ENCODE results near the gene SLC23A1.

SLC23A1 gene

DNA sequence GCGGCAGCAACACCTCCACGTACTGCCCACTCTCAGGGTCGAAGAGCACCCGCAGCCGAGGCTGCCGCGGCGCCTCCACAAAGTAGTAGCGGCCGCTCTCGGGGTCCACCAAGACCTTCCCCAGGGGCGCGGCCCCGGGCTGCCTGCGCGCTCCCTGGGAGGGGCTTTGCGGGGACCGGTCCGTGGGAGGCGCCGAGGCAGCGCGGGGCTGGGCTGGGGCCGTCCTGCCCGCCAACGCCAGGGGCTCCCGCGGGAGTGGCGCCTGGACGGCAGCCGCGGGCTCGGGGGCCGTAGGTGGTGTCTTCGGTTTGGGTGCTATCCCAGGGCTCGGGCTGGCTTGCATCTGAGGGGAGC is 9.2 kb upstream of the SLC23A1 start:
- Histone ChIP-seq H3K36me3 (ENCODE audit: control insufficient read depth in 2 of 2, insufficient read depth in 1 of 2, low read length in 2 of 2) (no peaks in the 10 kb centered on the region), H3K27ac (ENCODE audit: extremely low read depth, low read depth, low read length) (peak overlapping the region; percentile 62; the same call in 1 of the 2 replicates), H3K4me3 (ENCODE audit: low read depth, low read length) (peak overlapping the region; percentile 17), H3K4me1 (ENCODE audit: control insufficient read depth, insufficient read depth, low read length) (no peaks in the 10 kb centered on the region), H3K9me3 (ENCODE audit: control insufficient read depth, insufficient read depth, low read depth, low read length) (no peaks in the 10 kb centered on the region)
- ChIA-PET CTCF (interaction anchor here (0.6 to 2.5 kb wide), 5 partner anchors 9 to 1046 kb away, joined by 3 to 18 read pairs (median 4); partner anchors contain the start of gene SPATA24), POLR2A (interaction anchor here (0.7 kb wide), 1 partner anchor 11 kb away, joined by 3 read pairs; the partner anchor contains the start of gene SPATA24)
- no peak for TF ChIP-seq ZNF677 (tag by site-specific recombination; IDR thresholded peaks at IDR 0.05)
- no peak for TF ChIP-seq SP7 (tag by site-specific recombination; IDR thresholded peaks at IDR 0.05)
- no peak for TF ChIP-seq REPIN1 (tag by site-specific recombination; IDR thresholded peaks at IDR 0.05; ENCODE audit: low read depth)
- TF ChIP-seq SCRT1 (tag by site-specific recombination; IDR thresholded peaks at IDR 0.05; ENCODE audit: borderline replicate concordance) = no peak
- TF ChIP-seq ZNF610 (tag by site-specific recombination; IDR thresholded peaks at IDR 0.05; ENCODE audit: borderline replicate concordance) = no peak
- TF ChIP-seq ZNF335 (tag by site-specific recombination; conservative IDR thresholded peaks at IDR 0.05) = no peak
- TF ChIP-seq ZNF223 (tag by site-specific recombination; IDR thresholded peaks at IDR 0.05) = no peak
- no peak for TF ChIP-seq ZNF600 (tag by site-specific recombination; IDR thresholded peaks at IDR 0.05)
- TF ChIP-seq, protein P1, sequence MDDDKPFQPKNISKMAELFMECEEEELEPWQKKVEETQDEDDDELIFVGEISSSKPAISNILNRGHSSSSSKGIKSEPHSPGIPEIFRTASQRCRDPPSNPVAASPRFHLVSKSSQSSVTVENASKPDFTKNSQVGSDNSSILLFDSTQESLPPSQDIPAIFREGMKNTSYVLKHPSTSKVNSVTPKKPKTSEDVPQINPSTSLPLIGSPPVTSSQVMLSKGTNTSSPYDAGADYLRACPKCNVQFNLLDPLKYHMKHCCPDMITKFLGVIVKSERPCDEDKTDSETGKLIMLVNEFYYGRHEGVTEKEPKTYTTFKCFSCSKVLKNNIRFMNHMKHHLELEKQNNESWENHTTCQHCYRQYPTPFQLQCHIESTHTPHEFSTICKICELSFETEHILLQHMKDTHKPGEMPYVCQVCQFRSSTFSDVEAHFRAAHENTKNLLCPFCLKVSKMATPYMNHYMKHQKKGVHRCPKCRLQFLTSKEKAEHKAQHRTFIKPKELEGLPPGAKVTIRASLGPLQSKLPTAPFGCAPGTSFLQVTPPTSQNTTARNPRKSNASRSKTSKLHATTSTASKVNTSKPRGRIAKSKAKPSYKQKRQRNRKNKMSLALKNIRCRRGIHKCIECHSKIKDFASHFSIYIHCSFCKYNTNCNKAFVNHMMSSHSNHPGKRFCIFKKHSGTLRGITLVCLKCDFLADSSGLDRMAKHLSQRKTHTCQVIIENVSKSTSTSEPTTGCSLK (tag by site-specific recombination; IDR thresholded peaks at IDR 0.05) = no peak

DNA sequence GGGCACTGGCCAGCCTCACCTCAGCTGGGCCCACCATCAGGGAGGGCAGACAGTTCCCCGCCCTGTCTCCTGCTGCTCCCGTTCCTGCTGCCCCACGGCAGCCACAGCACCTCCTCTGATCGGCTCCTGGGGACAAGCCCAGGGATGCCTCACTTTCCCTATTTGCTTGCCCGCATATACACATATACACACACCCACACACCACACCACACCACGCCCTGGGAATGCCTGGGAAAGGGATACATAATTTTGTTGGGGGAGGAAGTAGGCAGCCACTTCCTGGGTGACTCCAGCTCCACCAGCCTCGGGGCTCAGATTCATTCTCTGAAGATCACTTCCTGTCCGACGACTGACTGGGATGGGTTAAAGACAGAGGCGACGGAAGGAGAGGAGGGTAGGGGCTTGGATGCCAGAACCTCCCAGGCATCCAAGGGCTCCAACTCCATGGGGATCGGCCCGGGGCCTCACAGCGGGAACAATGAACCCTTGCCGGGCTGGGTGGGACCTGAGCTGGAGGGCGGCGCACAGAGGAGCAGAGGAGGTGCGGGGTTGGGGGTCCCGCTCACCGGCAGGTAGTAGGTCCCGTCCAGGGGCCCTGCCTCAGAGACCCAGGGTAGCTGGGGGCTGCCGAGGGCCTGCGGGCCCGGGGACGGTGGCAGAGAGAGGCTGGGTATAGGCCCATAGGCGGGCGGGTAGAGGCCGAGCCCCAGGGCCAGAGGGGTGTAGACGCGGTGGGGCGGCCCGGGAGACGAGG is 8.7 kb upstream of the SLC23A1 start:
- no peaks in the 10 kb centered on the region for H3K4me1 ChIP-seq (ENCODE audit: control insufficient read depth, insufficient read depth, low read length)
- H3K9me3 ChIP-seq (ENCODE audit: control insufficient read depth, insufficient read depth, low read depth, low read length) = no peaks in the 10 kb centered on the region
- H3K27ac ChIP-seq (ENCODE audit: extremely low read depth, low read depth, low read length) = no peak overlapping the region; the same call in 1 of the 2 replicates
- no peak overlapping the region for H3K4me3 ChIP-seq (ENCODE audit: low read depth, low read length)
- POLR2A ChIA-PET = interaction anchor here (0.7 to 1.4 kb wide), 2 partner anchors 28 to 50 kb away, joined by 3 to 5 read pairs; partner anchors contain the start of gene PAIP2
- no peaks in the 10 kb centered on the region for H3K36me3 ChIP-seq (ENCODE audit: control insufficient read depth in 2 of 2, insufficient read depth in 1 of 2, low read length in 2 of 2)
- CTCF ChIA-PET = interaction anchor here (0.6 to 2.5 kb wide), 6 partner anchors 10 to 85 kb away, joined by 3 to 18 read pairs (median 3); no protein-coding TSS in a partner anchor
- TF ChIP-seq ZNF202 (tag by site-specific recombination; IDR thresholded peaks at IDR 0.05; ENCODE audit: borderline replicate concordance) = no peak
- no peak for TF ChIP-seq ZNF335 (tag by site-specific recombination; conservative IDR thresholded peaks at IDR 0.05)
- TF ChIP-seq ZSCAN23 (tag by site-specific recombination; IDR thresholded peaks at IDR 0.05) = no peak
- no peak for TF ChIP-seq REPIN1 (tag by site-specific recombination; IDR thresholded peaks at IDR 0.05; ENCODE audit: low read depth)
- TF ChIP-seq, protein P2, sequence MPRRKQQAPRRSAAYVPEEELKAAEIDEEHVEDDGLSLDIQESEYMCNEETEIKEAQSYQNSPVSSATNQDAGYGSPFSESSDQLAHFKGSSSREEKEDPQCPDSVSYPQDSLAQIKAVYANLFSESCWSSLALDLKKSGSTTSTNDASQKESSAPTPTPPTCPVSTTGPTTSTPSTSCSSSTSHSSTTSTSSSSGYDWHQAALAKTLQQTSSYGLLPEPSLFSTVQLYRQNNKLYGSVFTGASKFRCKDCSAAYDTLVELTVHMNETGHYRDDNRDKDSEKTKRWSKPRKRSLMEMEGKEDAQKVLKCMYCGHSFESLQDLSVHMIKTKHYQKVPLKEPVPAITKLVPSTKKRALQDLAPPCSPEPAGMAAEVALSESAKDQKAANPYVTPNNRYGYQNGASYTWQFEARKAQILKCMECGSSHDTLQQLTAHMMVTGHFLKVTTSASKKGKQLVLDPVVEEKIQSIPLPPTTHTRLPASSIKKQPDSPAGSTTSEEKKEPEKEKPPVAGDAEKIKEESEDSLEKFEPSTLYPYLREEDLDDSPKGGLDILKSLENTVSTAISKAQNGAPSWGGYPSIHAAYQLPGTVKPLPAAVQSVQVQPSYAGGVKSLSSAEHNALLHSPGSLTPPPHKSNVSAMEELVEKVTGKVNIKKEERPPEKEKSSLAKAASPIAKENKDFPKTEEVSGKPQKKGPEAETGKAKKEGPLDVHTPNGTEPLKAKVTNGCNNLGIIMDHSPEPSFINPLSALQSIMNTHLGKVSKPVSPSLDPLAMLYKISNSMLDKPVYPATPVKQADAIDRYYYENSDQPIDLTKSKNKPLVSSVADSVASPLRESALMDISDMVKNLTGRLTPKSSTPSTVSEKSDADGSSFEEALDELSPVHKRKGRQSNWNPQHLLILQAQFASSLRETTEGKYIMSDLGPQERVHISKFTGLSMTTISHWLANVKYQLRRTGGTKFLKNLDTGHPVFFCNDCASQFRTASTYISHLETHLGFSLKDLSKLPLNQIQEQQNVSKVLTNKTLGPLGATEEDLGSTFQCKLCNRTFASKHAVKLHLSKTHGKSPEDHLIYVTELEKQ (tag by site-specific recombination; IDR thresholded peaks at IDR 0.05; ENCODE audit: borderline replicate concordance) = no peak
- peak; percentile 56; the same call in 1 of the 2 replicates for TF ChIP-seq EGR2 (tag by site-specific recombination; IDR thresholded peaks at IDR 0.05; ENCODE audit: low read depth)
- TF ChIP-seq ZNF24 (tag by site-specific recombination; IDR thresholded peaks at IDR 0.05) = no peak
- TF ChIP-seq, protein P3, sequence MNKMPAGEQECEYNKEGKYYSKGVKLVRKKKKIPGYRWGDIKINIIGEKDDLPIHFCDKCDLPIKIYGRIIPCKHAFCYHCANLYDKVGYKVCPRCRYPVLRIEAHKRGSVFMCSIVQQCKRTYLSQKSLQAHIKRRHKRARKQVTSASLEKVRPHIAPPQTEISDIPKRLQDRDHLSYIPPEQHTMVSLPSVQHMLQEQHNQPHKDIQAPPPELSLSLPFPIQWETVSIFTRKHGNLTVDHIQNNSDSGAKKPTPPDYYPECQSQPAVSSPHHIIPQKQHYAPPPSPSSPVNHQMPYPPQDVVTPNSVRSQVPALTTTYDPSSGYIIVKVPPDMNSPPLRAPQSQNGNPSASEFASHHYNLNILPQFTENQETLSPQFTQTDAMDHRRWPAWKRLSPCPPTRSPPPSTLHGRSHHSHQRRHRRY (tag by site-specific recombination; IDR thresholded peaks at IDR 0.05) = no peak
- peak; percentile 26; the same call in 1 of the 2 replicates for TF ChIP-seq ZFHX2 (tag by site-specific recombination; conservative IDR thresholded peaks at IDR 0.05)
- TF ChIP-seq HOXC10 (CRISPR knock-in tag; IDR thresholded peaks at IDR 0.05) = no peak
- no peak for TF ChIP-seq ZFP37 (tag by site-specific recombination; IDR thresholded peaks at IDR 0.05)
- TF ChIP-seq, protein P4, sequence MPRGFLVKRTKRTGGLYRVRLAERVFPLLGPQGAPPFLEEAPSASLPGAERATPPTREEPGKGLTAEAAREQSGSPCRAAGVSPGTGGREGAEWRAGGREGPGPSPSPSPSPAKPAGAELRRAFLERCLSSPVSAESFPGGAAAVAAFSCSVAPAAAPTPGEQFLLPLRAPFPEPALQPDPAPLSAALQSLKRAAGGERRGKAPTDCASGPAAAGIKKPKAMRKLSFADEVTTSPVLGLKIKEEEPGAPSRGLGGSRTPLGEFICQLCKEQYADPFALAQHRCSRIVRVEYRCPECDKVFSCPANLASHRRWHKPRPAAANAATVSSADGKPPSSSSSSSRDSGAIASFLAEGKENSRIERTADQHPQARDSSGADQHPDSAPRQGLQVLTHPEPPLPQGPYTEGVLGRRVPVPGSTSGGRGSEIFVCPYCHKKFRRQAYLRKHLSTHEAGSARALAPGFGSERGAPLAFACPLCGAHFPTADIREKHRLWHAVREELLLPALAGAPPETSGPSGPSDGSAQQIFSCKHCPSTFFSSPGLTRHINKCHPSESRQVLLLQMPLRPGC (tag by site-specific recombination; IDR thresholded peaks at IDR 0.05) = no peak
- TF ChIP-seq ZNF174 (tag by site-specific recombination; IDR thresholded peaks at IDR 0.05) = no peak
- TF ChIP-seq SCRT2 (tag by site-specific recombination; IDR thresholded peaks at IDR 0.05) = no peak
- 0 out of 2 replicates have a peak, but pooled peaks have one; percentile 8 for TF ChIP-seq SP2 (tag by site-specific recombination; IDR thresholded peaks at IDR 0.05)
- TF ChIP-seq, protein P5, sequence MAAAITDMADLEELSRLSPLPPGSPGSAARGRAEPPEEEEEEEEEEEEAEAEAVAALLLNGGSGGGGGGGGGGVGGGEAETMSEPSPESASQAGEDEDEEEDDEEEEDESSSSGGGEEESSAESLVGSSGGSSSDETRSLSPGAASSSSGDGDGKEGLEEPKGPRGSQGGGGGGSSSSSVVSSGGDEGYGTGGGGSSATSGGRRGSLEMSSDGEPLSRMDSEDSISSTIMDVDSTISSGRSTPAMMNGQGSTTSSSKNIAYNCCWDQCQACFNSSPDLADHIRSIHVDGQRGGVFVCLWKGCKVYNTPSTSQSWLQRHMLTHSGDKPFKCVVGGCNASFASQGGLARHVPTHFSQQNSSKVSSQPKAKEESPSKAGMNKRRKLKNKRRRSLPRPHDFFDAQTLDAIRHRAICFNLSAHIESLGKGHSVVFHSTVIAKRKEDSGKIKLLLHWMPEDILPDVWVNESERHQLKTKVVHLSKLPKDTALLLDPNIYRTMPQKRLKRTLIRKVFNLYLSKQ (tag by site-specific recombination; IDR thresholded peaks at IDR 0.05; ENCODE audit: borderline replicate concordance) = no peak
- TF ChIP-seq FEZF1 (tag by site-specific recombination; IDR thresholded peaks at IDR 0.05) = no peak
